Kidney glomerular epithelial cell (primary cell): ENCODE data around the gene FMNL1.
"Not testable (repeated sequence)": the region's sequence is repeated elsewhere in the genome, so short reads cannot be mapped to it uniquely, and the experiment has no call there.

Experiments used
- DNase-seq: peaks from one replicate; lab custom pipeline; 2025; lab: John Stamatoyannopoulos, UW

Gene FMNL1

DNA sequence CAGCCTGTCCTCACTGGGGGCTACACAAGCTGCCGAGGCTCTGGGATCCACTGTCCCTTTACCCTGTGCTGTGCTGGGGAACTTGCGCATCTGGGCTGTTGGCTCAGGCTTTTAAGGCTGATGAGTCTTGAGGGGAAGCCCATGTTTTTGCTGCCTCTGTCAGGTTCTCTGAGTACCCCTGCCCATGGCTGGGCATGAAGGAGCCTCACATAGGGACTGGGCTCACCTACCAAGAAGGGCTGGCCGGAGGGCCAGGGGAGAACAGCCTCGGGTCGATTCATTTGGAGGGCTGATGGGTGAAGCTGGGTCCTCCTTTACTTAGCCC, 14.6 kb downstream of the FMNL1 start:
- DNase-seq: no peak

DNA sequence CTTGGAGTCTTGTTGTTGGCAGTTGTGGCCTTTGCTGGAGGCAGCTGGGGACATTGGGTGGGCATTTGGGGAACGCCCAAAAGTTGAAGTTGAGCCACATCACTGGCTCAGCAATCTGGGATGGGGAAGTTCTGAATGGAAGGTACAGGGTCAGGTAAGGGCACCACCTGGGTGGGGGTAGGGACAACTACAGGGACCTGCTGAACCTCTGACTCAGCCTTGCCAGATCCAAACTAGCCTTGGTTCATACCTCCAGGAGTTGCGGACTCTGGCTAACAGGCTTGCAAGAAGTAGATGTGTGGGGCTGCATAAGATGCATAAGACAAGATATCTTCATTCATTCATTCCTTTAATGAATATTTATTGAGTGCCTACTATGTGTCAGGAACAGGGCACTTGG, 16.0 kb downstream of the FMNL1 start:
- DNase-seq: no peak

DNA sequence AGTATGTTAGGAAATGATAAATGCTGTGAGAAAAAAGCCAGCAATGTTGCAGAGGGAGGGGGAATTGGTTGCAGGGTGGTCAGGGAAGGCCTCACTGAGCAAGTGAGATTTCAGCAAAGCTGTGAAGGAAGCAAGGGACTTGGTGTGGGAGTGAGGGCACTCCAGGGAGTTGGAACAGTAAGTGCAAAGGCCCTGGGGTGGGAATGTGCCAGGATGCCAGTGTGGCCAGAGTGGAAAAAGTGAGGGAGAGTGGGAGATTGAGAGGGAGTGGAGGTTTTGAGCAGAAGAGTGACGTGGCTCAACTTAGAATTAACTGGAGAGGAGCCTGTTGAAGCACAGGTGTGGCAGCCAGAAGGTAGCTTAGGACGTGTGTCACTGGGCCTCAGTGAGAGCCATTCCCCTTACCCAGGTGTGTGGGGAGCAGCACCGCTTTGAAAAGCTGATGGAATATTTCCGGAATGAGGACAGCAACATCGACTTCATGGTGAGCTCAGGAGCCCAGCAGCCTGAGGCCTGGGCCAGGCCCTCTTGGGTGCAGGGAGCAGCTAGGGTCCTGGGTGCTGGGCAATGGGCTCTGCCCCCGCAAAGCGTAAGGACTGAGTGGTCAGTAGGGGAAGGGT, 16.6 kb downstream of the FMNL1 start:
- DNase-seq: no peak

DNA sequence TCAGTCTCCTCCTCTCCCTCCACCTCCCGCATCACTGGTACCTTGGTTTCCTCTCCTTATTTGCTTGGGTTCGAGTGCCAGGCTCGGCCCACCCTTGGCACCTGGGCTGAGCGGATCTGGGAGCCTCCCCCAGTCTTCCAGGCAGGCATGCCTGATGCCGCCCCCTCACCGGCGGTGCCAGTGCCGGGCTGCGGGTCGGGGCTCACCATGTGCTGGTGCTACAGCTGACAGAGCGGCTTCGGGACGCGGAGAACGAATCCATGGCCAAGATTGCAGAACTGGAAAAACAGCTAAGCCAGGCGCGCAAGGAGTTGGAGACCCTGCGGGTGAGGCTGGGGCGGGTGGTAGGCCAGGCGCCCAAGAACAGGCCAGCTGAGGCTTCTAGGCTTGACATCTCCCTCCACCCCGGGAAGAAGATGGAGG, 19.2 kb downstream of the FMNL1 start:
- DNase-seq: no peak

DNA sequence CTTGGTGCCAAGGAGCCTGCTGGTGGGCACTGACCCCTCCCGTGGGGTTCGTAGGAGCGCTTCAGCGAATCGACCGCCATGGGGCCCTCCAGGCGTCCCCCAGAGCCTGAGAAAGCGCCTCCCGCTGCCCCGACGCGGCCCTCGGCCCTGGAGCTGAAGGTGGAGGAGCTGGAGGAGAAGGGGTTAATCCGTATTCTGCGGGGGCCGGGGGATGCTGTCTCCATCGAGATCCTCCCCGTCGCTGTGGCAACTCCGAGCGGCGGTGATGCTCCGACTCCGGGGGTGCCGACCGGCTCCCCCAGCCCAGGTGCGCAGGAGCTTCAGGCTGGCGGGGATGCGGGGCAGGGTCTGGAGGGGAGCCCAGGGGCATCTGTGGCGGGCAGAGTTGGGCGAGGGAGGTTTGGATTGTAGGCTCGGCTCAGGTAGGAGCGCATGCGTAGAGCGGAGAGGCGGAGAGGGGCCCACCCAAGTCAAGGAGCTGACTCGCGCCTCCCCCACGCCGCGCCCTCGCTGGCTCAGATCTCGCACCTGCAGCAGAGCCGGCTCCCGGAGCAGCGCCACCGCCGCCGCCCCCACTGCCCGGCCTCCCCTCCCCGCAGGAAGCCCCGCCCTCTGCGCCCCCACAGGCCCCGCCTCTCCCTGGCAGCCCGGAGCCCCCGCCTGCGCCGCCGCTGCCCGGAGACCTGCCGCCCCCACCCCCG, 19.8 kb downstream of the FMNL1 start:
- DNase-seq: no peak

DNA sequence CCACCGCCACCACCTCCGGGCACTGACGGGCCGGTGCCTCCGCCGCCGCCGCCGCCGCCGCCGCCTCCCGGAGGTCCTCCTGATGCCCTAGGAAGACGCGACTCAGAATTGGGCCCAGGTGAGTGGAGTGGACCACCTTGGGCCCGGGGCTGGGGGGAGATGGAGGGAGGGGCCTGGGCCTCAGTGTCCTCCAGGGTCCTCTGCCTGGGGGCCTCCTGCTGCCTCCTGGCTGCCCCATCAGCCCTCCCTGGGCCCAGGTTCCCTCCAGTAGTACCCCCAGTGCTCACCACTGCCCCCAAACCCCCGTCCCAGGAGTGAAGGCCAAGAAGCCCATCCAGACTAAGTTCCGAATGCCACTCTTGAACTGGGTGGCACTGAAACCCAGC, 20.3 kb downstream of the FMNL1 start:
- no peak for DNase-seq

DNA sequence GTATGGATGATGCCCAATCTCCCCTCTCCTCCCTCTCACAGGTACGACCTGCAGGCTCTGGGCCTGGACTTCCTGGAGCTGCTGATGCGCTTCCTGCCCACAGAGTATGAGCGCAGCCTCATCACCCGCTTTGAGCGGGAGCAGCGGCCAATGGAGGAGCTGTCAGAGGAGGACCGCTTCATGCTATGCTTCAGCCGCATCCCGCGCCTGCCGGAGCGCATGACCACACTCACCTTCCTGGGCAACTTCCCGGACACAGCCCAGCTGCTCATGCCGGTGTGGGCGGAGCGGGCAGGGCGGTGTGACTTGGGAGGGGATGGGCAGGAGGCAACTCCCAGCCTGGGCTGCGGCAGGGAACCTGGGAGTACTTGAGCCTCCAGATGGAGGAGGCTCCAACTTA, 22.1 kb downstream of the FMNL1 start:
- peak; percentile 65 for DNase-seq

DNA sequence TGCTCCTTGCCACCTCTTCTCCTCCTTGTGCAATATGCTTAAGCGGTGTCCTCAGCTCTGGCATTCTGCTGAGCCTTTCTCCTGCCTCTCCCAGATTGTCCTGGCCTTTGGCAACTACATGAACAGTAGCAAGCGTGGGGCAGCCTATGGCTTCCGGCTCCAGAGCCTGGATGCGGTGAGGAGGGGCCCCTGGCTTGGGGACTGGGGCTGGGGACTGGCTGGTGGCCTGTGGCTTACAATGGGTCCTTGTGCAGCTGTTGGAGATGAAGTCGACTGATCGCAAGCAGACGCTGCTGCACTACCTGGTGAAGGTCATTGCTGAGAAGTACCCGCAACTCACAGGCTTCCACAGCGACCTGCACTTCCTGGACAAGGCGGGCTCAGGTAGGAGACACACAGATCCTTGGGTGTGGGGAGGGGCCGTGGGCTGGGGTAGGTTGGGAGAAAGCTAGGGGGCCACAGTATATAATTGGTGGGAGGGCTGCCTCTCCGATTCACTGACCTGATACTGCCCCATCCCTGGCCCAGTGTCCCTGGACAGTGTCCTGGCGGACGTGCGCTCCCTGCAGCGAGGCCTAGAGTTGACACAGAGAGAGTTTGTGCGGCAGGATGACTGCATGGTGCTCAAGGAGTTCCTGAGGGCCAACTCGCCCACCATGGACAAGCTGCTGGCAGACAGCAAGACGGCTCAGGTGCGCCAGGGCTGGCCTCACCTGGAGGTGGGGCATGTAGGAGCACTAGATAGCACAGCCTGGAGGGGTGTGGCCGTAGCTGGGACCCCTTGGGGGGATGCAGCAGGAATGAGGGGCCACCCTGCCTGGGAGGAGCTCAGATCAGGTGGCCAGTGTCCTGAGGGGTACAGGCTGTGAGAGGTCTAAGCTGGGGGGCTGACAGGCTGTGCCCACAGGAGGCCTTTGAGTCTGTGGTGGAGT, 23.3 kb downstream of the FMNL1 start:
- no peak for DNase-seq

DNA sequence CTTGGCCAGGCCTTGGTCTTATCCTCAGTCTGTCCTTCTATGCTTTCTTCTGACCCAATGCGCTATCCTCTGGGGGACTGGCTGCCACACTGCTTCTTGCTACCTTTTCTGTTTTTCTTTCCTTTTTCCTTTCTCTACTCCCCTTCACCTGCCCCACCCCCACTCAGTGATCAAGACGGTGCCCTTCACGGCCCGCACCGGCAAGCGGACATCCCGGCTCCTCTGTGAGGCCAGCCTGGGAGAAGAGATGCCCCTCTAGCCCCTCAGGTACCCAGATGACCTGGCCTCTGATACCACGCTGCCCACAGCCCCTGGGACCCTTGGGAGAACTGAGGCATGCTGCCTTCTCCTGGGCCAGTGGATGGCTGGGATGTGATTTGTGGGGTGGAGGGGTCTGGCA, 24.7 kb downstream of the FMNL1 start:
- no peak for DNase-seq

DNA sequence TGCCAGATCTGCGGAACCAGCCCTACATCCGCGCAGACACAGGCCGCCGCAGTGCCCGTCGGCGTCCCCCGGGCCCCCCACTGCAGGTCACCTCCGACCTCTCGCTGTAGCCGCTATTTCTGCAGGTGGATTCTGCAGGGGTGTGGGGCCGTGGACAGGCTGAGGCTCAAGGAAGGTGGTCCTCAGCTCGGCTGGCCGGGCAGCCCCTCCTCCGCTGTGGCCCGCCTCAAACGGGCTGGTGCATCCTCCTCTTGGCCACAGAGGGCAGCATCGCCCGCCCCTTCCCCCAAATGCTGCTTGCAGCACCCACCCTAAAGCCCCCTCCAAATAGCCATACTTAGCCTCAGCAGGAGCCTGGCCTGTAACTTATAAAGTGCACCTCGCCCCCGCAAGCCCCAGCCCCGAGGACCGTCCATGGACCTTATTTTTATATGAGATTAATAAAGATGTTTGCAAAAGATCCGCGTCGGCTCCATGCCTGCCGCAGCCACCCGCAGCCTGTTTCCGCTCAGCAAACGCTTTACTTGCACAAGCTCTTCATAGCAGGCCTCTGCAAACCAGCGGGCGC, 25.3 kb downstream of the FMNL1 start:
- no peak for DNase-seq

DNA sequence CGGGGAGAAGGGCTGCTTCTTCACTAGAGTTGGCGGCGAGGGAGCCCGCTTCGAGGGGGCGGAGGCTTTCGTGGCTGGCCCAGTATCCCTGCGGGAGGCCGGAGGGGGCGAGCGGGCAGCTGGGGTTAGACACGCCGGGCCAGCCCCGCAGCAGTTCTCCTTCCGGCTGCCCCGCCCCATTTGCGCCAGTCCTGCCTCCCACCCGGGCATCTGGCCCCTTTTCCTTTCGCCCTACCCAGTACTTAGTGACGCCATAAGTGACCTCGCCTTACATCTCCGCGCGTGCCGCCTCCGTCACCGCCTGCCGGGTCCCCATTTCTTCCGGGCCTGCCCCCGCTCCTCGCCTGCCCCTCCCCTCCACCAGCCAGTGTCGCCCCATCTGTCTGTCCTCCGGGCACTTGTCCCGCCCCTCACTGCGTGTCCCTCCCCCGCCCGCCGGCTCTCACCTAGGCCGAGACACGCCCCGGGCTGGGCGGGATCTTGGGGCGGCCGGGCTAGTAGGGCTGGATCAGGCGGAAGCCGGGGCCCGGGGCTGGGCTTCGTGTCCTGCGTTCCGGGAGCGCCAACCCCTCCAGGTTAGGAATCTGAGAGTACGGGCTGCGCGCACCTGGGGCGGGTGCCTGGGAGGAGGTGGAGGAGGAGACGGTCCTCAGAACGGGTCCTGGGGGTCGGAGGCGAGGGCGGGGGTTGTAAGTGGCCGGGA, 25.9 kb downstream of the FMNL1 start:
- DNase-seq: peak; percentile 83

DNA sequence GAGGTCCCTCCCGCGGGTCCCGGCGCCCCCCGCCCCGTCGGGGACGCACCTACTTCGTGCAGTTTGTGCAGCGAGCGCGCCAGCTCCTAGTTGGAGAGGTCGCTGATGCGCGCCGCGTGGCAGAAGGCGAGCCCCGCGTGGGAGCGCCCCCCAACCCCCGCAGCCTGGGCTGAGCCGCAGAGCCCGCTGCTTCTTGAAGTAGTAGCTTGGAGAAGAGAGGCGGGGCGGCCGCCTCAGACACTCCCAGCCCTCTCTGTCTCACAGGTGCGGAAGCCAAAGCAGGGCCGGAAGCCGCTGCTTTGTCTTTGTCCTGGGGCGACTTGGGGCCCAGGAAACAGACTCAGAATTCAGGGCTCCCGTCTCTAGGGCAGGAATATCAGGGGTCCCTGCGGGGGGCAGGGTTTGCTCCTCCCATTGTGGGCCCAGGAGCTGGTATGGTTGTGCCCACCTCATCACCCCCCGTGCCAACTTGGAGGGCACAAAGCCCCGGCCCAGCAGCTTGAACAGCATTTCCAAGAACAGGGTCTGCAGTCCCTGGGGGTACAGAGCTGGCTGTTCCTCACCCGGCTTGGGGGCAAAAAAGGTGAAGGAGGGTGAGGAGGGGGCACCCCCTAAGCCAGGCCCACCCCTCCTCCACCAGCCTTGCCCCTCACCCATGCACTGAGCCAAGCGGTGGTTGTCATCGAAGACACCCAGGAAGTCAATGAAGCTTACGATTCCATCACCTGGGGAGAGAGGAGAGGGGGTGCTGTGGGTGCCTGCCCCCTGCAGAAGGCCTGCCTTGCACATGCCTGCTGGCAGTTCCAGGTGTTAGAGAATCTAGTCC, 26.7 kb downstream of the FMNL1 start:
- peak; percentile 22 for DNase-seq

DNA sequence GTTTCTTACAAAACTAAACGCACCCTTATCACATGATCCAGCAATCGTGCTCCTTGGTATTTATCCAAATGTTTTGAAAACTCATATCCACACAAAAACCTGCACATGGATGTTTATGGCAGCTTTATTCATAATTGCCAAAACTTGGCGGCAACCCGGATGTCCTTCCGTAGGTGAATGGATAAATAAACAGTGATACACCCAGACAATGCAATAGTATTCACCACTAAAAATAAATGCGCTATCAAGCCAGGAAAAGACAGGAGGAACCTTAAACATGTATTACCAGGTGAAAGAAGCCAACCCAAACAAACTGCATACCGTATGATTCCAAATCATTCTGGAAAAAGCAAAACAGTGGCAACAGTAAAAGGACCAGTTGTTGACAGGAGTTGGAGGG, 30.2 kb downstream of the FMNL1 start:
- no peak for DNase-seq

DNA sequence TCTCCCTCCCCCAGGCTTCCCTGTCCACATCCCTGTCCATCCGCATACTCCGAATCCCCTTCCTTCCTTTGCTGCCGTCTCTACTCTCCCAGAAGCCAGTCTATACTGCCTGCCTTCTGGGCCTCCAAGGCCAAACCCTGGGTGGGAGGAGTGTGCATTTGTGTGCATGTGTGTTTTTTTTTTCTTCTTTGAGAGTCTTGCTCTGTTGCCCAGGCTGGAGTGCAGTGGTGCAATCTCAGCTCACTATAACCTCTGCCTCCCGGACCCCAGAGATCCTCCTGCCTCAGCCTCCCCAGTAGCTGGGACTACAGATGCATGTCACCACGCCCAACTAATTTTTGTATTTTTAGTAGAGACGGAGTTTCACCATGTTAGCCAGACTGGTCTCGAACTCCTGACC, 31.6 kb downstream of the FMNL1 start:
- not testable (repeated sequence) for DNase-seq

DNA sequence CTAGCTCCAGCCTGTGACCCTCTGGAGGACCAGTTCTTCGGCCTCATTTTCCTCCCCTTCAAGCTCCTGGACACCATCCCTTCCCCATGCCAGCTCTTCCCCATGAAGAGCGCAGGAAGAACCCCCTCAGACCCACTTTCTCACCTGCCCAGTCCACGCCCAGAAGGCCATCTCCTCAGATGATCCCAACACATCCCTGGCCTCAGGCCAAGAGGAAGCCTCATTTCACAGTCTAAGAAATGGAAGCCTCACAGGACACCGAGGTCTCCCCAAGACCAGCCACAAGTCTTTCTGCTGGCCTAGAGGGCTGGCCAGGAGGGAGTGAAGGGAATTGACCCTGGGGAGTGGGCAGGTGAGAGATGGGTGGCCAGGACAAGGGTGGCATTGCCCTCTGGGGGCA, 32.2 kb downstream of the FMNL1 start:
- no peak for DNase-seq

DNA sequence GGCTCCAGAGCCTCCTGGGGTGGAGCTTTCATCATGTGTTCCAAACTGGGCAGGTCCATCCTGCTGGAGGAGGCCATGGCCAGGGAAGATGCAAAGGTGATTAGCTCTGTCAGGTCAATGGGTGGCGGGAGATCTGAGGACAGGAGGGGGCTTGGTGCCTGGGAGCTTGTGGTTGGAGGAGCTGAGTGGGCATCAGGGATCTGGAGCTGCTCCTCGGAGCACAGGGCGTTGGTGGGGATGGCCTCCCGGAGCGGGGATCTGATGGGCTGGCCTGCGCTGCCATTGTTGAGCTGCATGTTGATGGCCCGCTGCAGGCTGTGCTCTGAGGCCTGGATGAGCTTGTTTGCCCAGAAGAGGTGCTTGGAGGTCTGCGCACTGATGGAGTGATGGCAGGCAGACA, 33.7 kb downstream of the FMNL1 start:
- DNase-seq: no peak

DNA sequence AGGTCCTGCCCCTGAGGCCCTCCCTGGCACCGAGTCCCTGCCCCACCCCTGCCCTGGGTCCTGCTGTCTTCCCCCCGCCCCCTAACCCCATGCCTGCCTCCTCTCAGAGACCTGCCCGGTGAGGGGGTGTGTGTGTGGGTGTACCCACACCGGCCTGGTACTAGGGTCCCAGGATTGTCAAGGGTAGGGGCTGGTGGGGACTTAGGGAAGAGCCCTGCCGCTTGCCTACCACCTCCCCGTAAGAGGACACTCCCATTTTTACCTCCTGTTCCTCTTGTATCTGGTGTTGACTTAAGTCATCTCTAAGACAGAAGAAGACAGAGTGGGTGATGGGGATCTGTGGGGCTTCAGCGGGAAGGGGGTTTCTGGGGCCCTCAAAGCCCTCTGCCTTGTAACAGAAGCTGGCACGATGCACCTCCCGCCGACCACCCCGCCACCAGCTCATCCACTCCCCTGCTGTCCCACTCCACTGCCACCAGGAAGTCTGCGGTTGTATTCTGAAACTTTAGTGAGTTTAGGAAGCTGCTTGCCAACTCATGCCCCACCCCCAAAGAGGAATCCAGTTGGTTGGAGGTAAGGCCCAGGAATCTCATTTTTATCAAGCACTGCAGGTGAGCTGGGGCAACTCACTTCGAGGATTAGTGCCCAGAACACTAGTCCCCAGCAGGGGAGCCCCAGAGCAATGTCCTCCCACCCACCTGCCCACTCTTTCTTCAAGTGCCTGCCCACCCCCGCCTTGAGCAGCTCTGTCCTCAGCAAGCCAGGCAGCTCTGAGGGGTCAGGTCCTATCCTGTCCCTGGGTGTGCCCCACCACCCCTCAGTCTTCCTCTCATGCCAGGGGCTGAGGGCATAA, 34.7 kb downstream of the FMNL1 start:
- no peak for DNase-seq

DNA sequence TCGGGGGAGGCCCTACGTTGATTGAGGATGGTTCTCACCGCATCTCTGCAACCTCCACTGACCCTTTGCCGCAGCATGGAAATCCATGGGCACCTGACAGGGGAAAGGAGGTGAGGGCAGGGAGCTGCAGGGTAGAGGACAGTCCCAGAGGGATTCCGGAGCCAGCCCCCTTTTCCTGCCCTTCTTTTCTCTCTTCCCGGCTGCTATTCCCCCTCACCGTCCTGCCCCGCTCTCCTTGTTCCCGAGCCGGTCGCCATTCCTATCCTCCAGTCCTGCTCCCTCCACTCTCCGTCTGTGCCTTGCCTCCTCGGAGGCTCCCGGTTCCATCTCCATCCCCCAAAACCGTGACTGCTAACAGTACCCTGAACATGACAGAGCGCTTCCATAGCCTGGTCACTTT, 35.4 kb downstream of the FMNL1 start:
- no peak for DNase-seq

DNA sequence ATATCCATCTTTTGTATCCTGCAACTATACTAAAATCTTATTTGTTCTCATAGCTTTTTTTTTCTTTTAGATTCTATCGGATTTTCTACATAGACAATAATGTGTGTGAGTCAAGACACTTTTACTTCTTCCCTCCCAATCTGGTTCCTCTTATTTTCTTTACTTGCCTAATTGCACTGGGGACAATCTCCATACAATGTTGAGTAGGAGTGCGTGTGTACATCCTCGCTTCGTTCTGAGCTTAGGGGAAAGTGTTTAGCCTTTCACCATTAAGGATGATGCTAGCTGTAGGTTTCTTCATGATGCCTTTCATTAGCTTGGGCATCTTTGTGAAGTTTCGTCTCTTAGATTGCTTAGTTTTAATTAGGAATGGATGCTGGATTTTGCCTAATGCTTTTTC, 37.3 kb downstream of the FMNL1 start:
- DNase-seq: no peak

DNA sequence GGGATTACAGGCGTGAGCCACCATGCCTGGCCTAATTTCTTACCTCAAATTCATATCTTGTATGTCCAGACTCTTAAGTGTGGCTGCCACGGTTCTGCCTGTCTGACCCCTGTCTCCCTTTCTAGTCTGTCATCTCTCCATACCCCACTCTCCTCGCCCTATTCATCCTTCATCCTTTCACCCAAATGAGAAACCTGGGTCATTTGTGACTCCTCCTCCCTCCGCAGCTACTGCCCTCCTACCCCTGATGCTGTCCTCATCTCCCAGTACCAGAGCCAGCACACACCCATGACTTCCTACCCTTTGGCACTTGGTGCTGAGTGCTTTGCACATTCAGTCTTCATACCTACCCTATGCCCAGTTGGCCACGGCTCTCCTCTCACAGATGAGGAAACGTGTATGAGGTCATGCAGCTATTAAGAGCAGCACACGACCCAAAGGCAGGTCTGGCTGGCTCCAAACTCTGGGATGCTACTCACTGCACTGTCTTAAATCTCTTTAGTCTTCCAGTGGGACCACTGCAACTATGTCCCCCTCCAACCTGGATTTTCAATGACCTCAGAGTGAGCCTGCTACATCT, 38.6 kb downstream of the FMNL1 start:
- DNase-seq: no peak
